HG03097 (cell line): ENCODE data around the gene PRKG1.

Experiments
- ATAC-seq: cut with Tn5 transposase; IDR thresholded peaks from one replicate; pipeline ENCODE4 v1.9.1; 2021; ENCODE audit not compliant: unreplicated experiment, low FRiP score

The PRKG1 gene

GRCh38 chr10:51479711-51480110 lies 405.4 kb downstream of the PRKG1 start:
- no peak for ATAC-seq

GRCh38 chr10:51485668-51486067 lies 411.4 kb downstream of the PRKG1 start:
- no peak for ATAC-seq

- ATAC-seq, result no peak
Observed at GRCh38 chr10:51487576-51487975, 413.3 kb downstream of the PRKG1 start.

GRCh38 chr10:51488766-51489408 lies 414.6 kb downstream of the PRKG1 start:
- no peak for ATAC-seq

- ATAC-seq, result no peak
Observed at GRCh38 chr10:51498424-51498823, 424.1 kb downstream of the PRKG1 start.

- no peak for ATAC-seq
Observed at GRCh38 chr10:51501396-51501795, 427.1 kb downstream of the PRKG1 start.

GRCh38 chr10:51502124-51502523 lies 427.8 kb downstream of the PRKG1 start:
- no peak for ATAC-seq

- ATAC-seq, result no peak
Observed at GRCh38 chr10:51503378-51503777, 429.1 kb downstream of the PRKG1 start.

- no peak for ATAC-seq
Observed at GRCh38 chr10:51507476-51507875, 433.2 kb downstream of the PRKG1 start.

- ATAC-seq, result no peak
Observed at GRCh38 chr10:51508156-51508555, 433.9 kb downstream of the PRKG1 start.

- no peak for ATAC-seq
Observed at GRCh38 chr10:51510231-51510630, 435.9 kb downstream of the PRKG1 start.

GRCh38 chr10:51521605-51522004 lies 447.3 kb downstream of the PRKG1 start:
- no peak for ATAC-seq

GRCh38 chr10:51522858-51523257 lies 448.6 kb downstream of the PRKG1 start:
- ATAC-seq, result no peak

GRCh38 chr10:51523440-51523839 lies 449.2 kb downstream of the PRKG1 start:
- ATAC-seq, result no peak

GRCh38 chr10:51524041-51524440 lies 449.8 kb downstream of the PRKG1 start:
- no peak for ATAC-seq

- no peak for ATAC-seq
Observed at GRCh38 chr10:51527522-51528219, 453.4 kb downstream of the PRKG1 start.

- ATAC-seq, result no peak
Observed at GRCh38 chr10:51528527-51528926, 454.2 kb downstream of the PRKG1 start.

GRCh38 chr10:51530541-51530940 lies 456.3 kb downstream of the PRKG1 start:
- ATAC-seq, result no peak

- ATAC-seq, result no peak
Observed at GRCh38 chr10:51532044-51532443, 457.8 kb downstream of the PRKG1 start.

GRCh38 chr10:51542853-51543252 lies 468.6 kb downstream of the PRKG1 start:
- no peak for ATAC-seq

- no peak for ATAC-seq
Observed at GRCh38 chr10:51544933-51545332, 470.6 kb downstream of the PRKG1 start.

GRCh38 chr10:51547941-51548340 lies 473.7 kb downstream of the PRKG1 start:
- no peak for ATAC-seq
